Loucy (cell line): Measurements from ENCODE around the gene ANKRD23.

Experiments
- H2AFZ ChIP-seq: fragments of 200-600 bp; sonication (generic); 2 replicates; pipeline ENCODE4 v1.6.0; 2016; ENCODE audit warnings: antibody characterized with exemption, mild to moderate bottlenecking, low read length, moderate library complexity
- H3F3A ChIP-seq: fragments of 200-600 bp; 2 replicates; pipeline ENCODE4 v1.6.0; 2016; ENCODE audit warnings: antibody characterized with exemption, low read depth, mild to moderate bottlenecking
- H3K27me3 ChIP-seq: fragments of 200-600 bp; sonication (generic); 2 replicates; pipeline ENCODE4 v1.6.1; 2014; ENCODE audit warnings: low read length, mild to moderate bottlenecking; ENCODE audit not compliant: insufficient read depth, poor library complexity, severe bottlenecking
- H3K36me3 ChIP-seq: fragments of 200-600 bp; sonication (generic); 2 replicates; pipeline ENCODE4 v1.6.1; 2016; ENCODE audit warnings: low read length; ENCODE audit not compliant: insufficient read depth
- H3K4me1 ChIP-seq: fragments of 200-600 bp; sonication (generic); 2 replicates; pipeline ENCODE4 v1.5.1; 2014; ENCODE audit warnings: low read length, mild to moderate bottlenecking; ENCODE audit not compliant: insufficient read depth, poor library complexity, severe bottlenecking
- H3K4me2 ChIP-seq: fragments of 200-600 bp; sonication (generic); 2 replicates; pipeline ENCODE4 v1.6.0; 2014; ENCODE audit warnings: antibody characterized with exemption, low read length, low read depth, mild to moderate bottlenecking; ENCODE audit not compliant: poor library complexity, severe bottlenecking
- H3K4me3 ChIP-seq: fragments of 200-600 bp; sonication (generic); 2 replicates; pipeline ENCODE4 v1.5.1; 2014; ENCODE audit warnings: low read length, mild to moderate bottlenecking, mixed read lengths; ENCODE audit not compliant: poor library complexity, severe bottlenecking
- H3K79me2 ChIP-seq: fragments of 200-600 bp; sonication (generic); 2 replicates; pipeline ENCODE4 v1.6.1; 2014; ENCODE audit warnings: low read length; ENCODE audit not compliant: insufficient read depth
- H3K9ac ChIP-seq: fragments of 200-600 bp; sonication (generic); 2 replicates; pipeline ENCODE4 v1.6.0; 2014; ENCODE audit warnings: mild to moderate bottlenecking, low read depth, low read length, moderate library complexity; ENCODE audit not compliant: poor library complexity, severe bottlenecking
- H3K9me2 ChIP-seq: fragments of 200-600 bp; sonication (generic); replicated peaks from 2 replicates; pipeline ENCODE4 v1.6.1; 2016; ENCODE audit warnings: low read depth, low read length, mixed read lengths
- H3K9me3 ChIP-seq: fragments of 200-600 bp; sonication (generic); 2 replicates; pipeline ENCODE4 v1.6.1; 2014; ENCODE audit warnings: mild to moderate bottlenecking, antibody characterized with exemption, low read length, low read depth; ENCODE audit not compliant: insufficient read depth
- H4K20me1 ChIP-seq: fragments of 200-600 bp; sonication (generic); 2 replicates; pipeline ENCODE4 v1.6.0; 2014; ENCODE audit warnings: antibody characterized with exemption, low read length, mild to moderate bottlenecking; ENCODE audit not compliant: insufficient read depth, poor library complexity, severe bottlenecking
- CTCF ChIP-seq: fragments of 200-600 bp; sonication (generic); conservative IDR thresholded peaks from 2 replicates; pipeline ENCODE4 v1.5.1; 2014; ENCODE audit warnings: mild to moderate bottlenecking, antibody characterized with exemption, low read length
- EZH2phosphoT487 ChIP-seq: fragments of 200-600 bp; IDR thresholded peaks from 2 replicates; pipeline ENCODE4 v1.6.1; 2018; ENCODE audit warnings: antibody characterized with exemption, mild to moderate bottlenecking, moderate library complexity, borderline replicate concordance

Gene ANKRD23

DNA sequence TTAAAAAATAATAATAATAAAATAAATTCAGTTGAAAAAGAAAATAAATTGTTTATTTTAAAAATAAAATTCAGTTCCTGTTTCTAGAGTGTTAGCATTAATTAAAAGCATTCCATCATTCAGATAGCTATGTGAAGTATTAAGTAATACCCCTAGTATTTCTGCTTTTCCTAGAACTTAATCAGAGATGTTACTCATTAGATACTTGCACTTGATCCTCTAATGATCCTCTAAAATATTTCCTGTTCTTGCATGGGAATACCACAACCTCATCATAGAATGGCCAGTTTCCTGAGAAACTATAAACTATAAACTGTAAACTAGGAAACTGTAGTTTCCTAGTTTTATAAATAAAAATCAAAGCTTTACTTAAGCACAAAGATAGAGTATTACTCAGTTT, 38.8 kb downstream of the ANKRD23 start:
- Histone ChIP-seq H4K20me1 (no peaks in the 10 kb centered on the region), H3K79me2 (no peaks in the 10 kb centered on the region), H2AFZ (no peak overlapping the region), H3K9me3 (no peaks in the 10 kb centered on the region), H3K9me2 (no peaks in the 10 kb centered on the region), H3F3A (no peaks in the 10 kb centered on the region), H3K4me1 (no peaks in the 10 kb centered on the region), H3K4me2 (no peak overlapping the region), H3K27me3 (no peaks in the 10 kb centered on the region), H3K9ac (no peak overlapping the region), H3K4me3 (no peak overlapping the region), H3K36me3 (peaks cover 6% of the 10 kb centered on the region; the same call in 1 of the 2 replicates)
- TF ChIP-seq CTCF (no peak), EZH2phosphoT487 (no peak)

- H3K9me2 ChIP-seq, result no peaks in the 10 kb centered on the region
- H3K9me3 ChIP-seq, result no peaks in the 10 kb centered on the region
- no peak overlapping the region for H2AFZ ChIP-seq
- no peaks in the 10 kb centered on the region for H4K20me1 ChIP-seq
- H3K4me1 ChIP-seq, result no peaks in the 10 kb centered on the region
- no peaks in the 10 kb centered on the region for H3K79me2 ChIP-seq
- no peak for TF ChIP-seq CTCF
- peaks cover 6% of the 10 kb centered on the region; the same call in 1 of the 2 replicates for H3K36me3 ChIP-seq
- no peaks in the 10 kb centered on the region for H3K27me3 ChIP-seq
- H3F3A ChIP-seq, result no peaks in the 10 kb centered on the region
- H3K4me2 ChIP-seq, result no peak overlapping the region
- no peak overlapping the region for H3K9ac ChIP-seq
- H3K4me3 ChIP-seq, result no peak overlapping the region
Observed at GRCh38 chr2:96802721-96803120, 41.1 kb downstream of the ANKRD23 start.

DNA sequence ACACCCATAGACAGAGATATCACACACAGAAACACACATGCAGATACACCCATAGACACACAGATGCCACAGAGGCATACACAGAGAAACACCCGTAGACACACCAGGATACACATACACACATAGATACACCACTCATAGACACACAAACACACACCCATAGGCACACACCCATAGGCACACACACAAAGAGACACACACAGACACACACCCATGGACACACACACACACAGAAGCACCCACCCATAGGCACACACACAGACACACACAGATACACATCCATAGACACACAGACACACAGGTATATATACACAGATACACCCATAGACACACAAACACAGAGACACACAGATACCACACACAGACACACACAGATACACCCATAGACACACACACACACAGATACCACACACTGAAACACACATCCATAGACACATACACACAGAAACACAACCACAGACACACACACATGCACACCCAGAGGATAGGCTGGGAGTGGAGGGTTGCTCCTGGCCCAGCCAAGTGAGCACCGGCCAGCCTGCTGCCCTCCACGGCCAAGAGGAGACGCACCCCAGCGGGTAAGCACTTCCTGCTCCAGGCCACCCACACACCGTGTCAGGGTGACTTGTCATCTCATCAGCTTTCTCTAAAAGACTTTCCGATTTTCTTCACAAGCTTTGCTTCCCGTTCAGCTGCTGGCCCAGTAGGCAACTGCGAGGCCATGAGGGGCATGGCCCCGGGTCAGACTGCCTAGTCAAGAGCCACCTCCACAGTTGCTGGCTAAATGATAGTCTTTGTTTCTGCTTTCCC, 41.8 kb downstream of the ANKRD23 start:
- Histone ChIP-seq H2AFZ (no peak overlapping the region), H3K4me3 (no peak overlapping the region), H3K9me3 (no peaks in the 10 kb centered on the region), H3K9me2 (no peaks in the 10 kb centered on the region), H3K4me2 (no peak overlapping the region), H3K4me1 (no peaks in the 10 kb centered on the region), H3F3A (no peaks in the 10 kb centered on the region), H3K36me3 (peaks cover 6% of the 10 kb centered on the region; the same call in 1 of the 2 replicates), H4K20me1 (no peaks in the 10 kb centered on the region), H3K9ac (no peak overlapping the region), H3K27me3 (no peaks in the 10 kb centered on the region), H3K79me2 (no peaks in the 10 kb centered on the region)
- TF ChIP-seq CTCF (no peak), EZH2phosphoT487 (no peak)
